Adrenal gland (tissue), 5 donors: ENCODE results near the gene NELFA.

ENCODE experiments used
- POLR2A ChIP-seq, 2 donors: fragments of 450-650 bp; IDR thresholded peaks; one replicate each; pipeline ENCODE4 v1.6.1; 2017; ENCODE audit warnings: antibody characterized with exemption in 2 of 2, mild to moderate bottlenecking in 2 of 2, moderate library complexity in 1 of 2
- TF ChIP-seq, protein P1 (sequence below), 6 experiments: fragments of 450-650 bp in 4 of 6; fragments of 200-600 bp in 2 of 6; sonication (generic) in 1 of 6; IDR thresholded peaks; 1 replicate in 5 of 6; 2 replicates in 1 of 6; pipeline versions ENCODE4 v1.5.1 to v1.8.0; 2016 to 2021; ENCODE audit warnings: antibody characterized with exemption in 6 of 6, mild to moderate bottlenecking in 2 of 6, moderate library complexity in 1 of 6
- donor health status: DM: no; HTN: no; CAD: no.

- TF ChIP-seq, protein P1, sequence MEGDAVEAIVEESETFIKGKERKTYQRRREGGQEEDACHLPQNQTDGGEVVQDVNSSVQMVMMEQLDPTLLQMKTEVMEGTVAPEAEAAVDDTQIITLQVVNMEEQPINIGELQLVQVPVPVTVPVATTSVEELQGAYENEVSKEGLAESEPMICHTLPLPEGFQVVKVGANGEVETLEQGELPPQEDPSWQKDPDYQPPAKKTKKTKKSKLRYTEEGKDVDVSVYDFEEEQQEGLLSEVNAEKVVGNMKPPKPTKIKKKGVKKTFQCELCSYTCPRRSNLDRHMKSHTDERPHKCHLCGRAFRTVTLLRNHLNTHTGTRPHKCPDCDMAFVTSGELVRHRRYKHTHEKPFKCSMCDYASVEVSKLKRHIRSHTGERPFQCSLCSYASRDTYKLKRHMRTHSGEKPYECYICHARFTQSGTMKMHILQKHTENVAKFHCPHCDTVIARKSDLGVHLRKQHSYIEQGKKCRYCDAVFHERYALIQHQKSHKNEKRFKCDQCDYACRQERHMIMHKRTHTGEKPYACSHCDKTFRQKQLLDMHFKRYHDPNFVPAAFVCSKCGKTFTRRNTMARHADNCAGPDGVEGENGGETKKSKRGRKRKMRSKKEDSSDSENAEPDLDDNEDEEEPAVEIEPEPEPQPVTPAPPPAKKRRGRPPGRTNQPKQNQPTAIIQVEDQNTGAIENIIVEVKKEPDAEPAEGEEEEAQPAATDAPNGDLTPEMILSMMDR (IDR thresholded peaks at IDR 0.05) = no peak
- no peak for TF ChIP-seq POLR2A (IDR thresholded peaks at IDR 0.05)
Observed at GRCh38 chr4:1953335-1953734, 55.4 kb downstream of the NELFA start.
